Breast epithelium (tissue), 4 donors: ENCODE results near the gene BAAT. TPM values are rescaled to one million over a fixed set of nuclear protein-coding genes. Genes with fewer than 3 reads are reported as not detected.

ENCODE experiments used
- DNase-seq, 2 donors: peaks; one replicate each; pipeline ENCODE4 v3.0.0-alpha.2; 2019; ENCODE audit warnings: low spot score in 2 of 2
- H3K27ac ChIP-seq, 2 donors: fragments of 200-600 bp; sonication (generic) in 1 of 2; one replicate each; pipeline ENCODE4 v1.5.1; 2016 to 2019; ENCODE audit warnings: mild to moderate bottlenecking in 1 of 2
- H3K27me3 ChIP-seq, 2 donors: fragments of 200-600 bp; sonication (generic) in 1 of 2; one replicate each; pipeline versions ENCODE4 v1.5.1 to v1.6.0; 2017 to 2019; ENCODE audit warnings: control low read depth in 1 of 2, mild to moderate bottlenecking in 1 of 2
- H3K36me3 ChIP-seq: fragments of 200-600 bp; one replicate; pipeline ENCODE4 v1.5.1; 2019
- H3K4me1 ChIP-seq, 2 donors: fragments of 200-600 bp; sonication (generic); one replicate each; pipeline ENCODE4 v1.5.1; 2016 to 2019; ENCODE audit warnings: control low read depth in 1 of 2
- H3K4me3 ChIP-seq, 3 donors: fragments of 200-600 bp; sonication (generic); 1 replicate in 2 of 3; 2 replicates in 1 of 3; pipeline ENCODE4 v1.5.1; 2016 to 2019; ENCODE audit warnings: mild to moderate bottlenecking in 3 of 3, moderate library complexity in 2 of 3
- H3K9me3 ChIP-seq, 2 donors: fragments of 200-600 bp; sonication (generic) in 1 of 2; one replicate each; pipeline ENCODE4 v1.5.1; 2016 to 2019; ENCODE audit warnings: control low read depth in 1 of 2
- CTCF ChIP-seq, 3 donors: fragments of 450-650 bp; IDR thresholded peaks; one replicate each; pipeline ENCODE4 v1.5.1; 2016 to 2017; ENCODE audit warnings: antibody characterized with exemption in 3 of 3, mild to moderate bottlenecking in 3 of 3, moderate library complexity in 3 of 3
- POLR2A ChIP-seq: fragments of 450-650 bp; IDR thresholded peaks from one replicate; pipeline ENCODE4 v1.6.1; 2016; ENCODE audit warnings: antibody characterized with exemption, mild to moderate bottlenecking, moderate library complexity
- POLR2AphosphoS5 ChIP-seq, 3 donors: sonication (generic); formaldehyde crosslinking; IDR thresholded peaks; one replicate each; pipeline ENCODE4 v1.6.1; 2017; ENCODE audit warnings: antibody characterized with exemption in 3 of 3
- intact Hi-C: fragments of 100-400 bp; cut with DNase I; formaldehyde crosslinking; loops from one replicate; pipeline ENCODE4 v1.15.1; 2023; ENCODE audit warnings: low total_unique reads
- total RNA-seq, 3 donors: library from RNA; depleted of rRNA; stranded (reverse); fragments of >200 nt; gene quantifications; one replicate each; pipeline ENCODE4 v1.1.0, GENCODE V29; 2016

Gene BAAT
- total RNA-seq, 3 donors from 2014 or later: 0.16 TPM; not detected in 2

- Histone ChIP-seq H3K27ac (no peak overlapping the region), H3K9me3 (peaks cover 17 to 70% of the 10 kb centered on the region in 2 donors), H3K27me3 (no peaks in the 10 kb centered on the region), H3K36me3 (no peaks in the 10 kb centered on the region), H3K4me1 (no peaks in the 10 kb centered on the region), H3K4me3 (no peak overlapping the region)
- intact Hi-C loops: no loop called here
- DNase-seq: no peak
- TF ChIP-seq POLR2A: no peak
- TF ChIP-seq POLR2AphosphoS5 (IDR thresholded peaks at IDR 0.05): no peak
- no peak for TF ChIP-seq CTCF (IDR thresholded peaks at IDR 0.05)
Observed at GRCh38 chr9:101418518-101419430, 34.0 kb upstream of the BAAT start.

- no peaks in the 10 kb centered on the region for H3K27me3 ChIP-seq
- no peak for DNase-seq
- H3K9me3 ChIP-seq: peaks cover 21 to 78% of the 10 kb centered on the region in 2 donors
- no peak overlapping the region for H3K27ac ChIP-seq
- intact Hi-C loops: no loop called here
- H3K36me3 ChIP-seq: no peaks in the 10 kb centered on the region
- H3K4me1 ChIP-seq: no peaks in the 10 kb centered on the region
- no peak for TF ChIP-seq POLR2A
- no peak for TF ChIP-seq CTCF (IDR thresholded peaks at IDR 0.05)
- no peak for TF ChIP-seq POLR2AphosphoS5 (IDR thresholded peaks at IDR 0.05)
- no peak overlapping the region for H3K4me3 ChIP-seq
Observed at GRCh38 chr9:101417977-101418376, 33.2 kb upstream of the BAAT start.

GRCh38 chr9:101417389-101417788 is 32.6 kb upstream of the BAAT start:
- intact Hi-C loops: no loop called here

GRCh38 chr9:101415578-101415977 is 30.8 kb upstream of the BAAT start:
- H3K27ac ChIP-seq: no peak overlapping the region
- intact Hi-C loops: no loop called here
- no peak for TF ChIP-seq POLR2A
- H3K4me3 ChIP-seq: no peak overlapping the region
- H3K27me3 ChIP-seq: no peaks in the 10 kb centered on the region
- no peak for DNase-seq
- peaks cover 38 to 96% of the 10 kb centered on the region in 2 donors for H3K9me3 ChIP-seq
- H3K36me3 ChIP-seq: no peaks in the 10 kb centered on the region
- H3K4me1 ChIP-seq: no peaks in the 10 kb centered on the region

More at GRCh38 chr9:101417389-101417788, 32.6 kb upstream of the BAAT start:
- H3K27me3 ChIP-seq: no peaks in the 10 kb centered on the region
- no peak overlapping the region for H3K4me3 ChIP-seq
- peaks cover 25 to 84% of the 10 kb centered on the region in 2 donors for H3K9me3 ChIP-seq
- no peak for DNase-seq
- H3K4me1 ChIP-seq: no peaks in the 10 kb centered on the region
- no peaks in the 10 kb centered on the region for H3K36me3 ChIP-seq
- no peak overlapping the region for H3K27ac ChIP-seq
- TF ChIP-seq CTCF (IDR thresholded peaks at IDR 0.05) (no peak), POLR2AphosphoS5 (IDR thresholded peaks at IDR 0.05) (no peak), POLR2A (no peak)

- intact Hi-C loops: no loop called here
- Histone ChIP-seq H3K9me3 (peaks cover 45 to 96% of the 10 kb centered on the region in 2 donors), H3K27me3 (no peaks in the 10 kb centered on the region), H3K27ac (no peak overlapping the region), H3K4me1 (no peaks in the 10 kb centered on the region), H3K36me3 (no peaks in the 10 kb centered on the region), H3K4me3 (no peak overlapping the region)
- no peak for DNase-seq
- TF ChIP-seq POLR2A (no peak), POLR2AphosphoS5 (IDR thresholded peaks at IDR 0.05) (no peak), CTCF (IDR thresholded peaks at IDR 0.05) (no peak)
Observed at GRCh38 chr9:101414839-101415238, 30.0 kb upstream of the BAAT start.
